Endothelial cell of umbilical vein (primary cell): ENCODE data around the gene WTAP. TPM values are rescaled to one million over a fixed set of nuclear protein-coding genes. Genes with fewer than 3 reads are reported as not detected.

Experiments used
- BruUV-seq: library from RNA; stranded (reverse); fragments of 400-500 nt; replicated peaks from 2 replicates; lab custom pipeline; 2021; lab: Mats Ljungman, UMichigan
- CTCF ChIA-PET: fragments of 300-600, 350-600 bp; sonication (Branson Sonifier 250); formaldehyde crosslinking; loops from one replicate; lab custom pipeline; 2021; ENCODE audit warnings: antibody characterized with exemption, inconsistent platforms; lab: Charles Lee
- POLR2A ChIA-PET: fragments of 300-600, 350-600 bp; sonication (Branson Sonifier 250); formaldehyde crosslinking; loops from one replicate; lab custom pipeline; 2021; ENCODE audit warnings: antibody characterized with exemption, inconsistent platforms; lab: Charles Lee
- DNase-seq: peaks from one replicate; pipeline ENCODE4 v3.0.0-alpha.2; 2011; ENCODE audit warnings: low read depth, low spot score
- FAIRE-seq: peaks from 2 replicates; lab custom pipeline; 2011; peaks lifted over from hg19 to GRCh38; lab: Jason Lieb, UNC
- H2AFZ ChIP-seq: 2 replicates; pipeline ENCODE4 v1.6.0; 2012; ENCODE audit warnings: low read depth, low read length, control low read depth, inconsistent platforms
- H3K27ac ChIP-seq: 2 replicates; pipeline ENCODE4 v1.5.1; 2011; ENCODE audit warnings: low read depth, mild to moderate bottlenecking, control low read depth, low read length, moderate library complexity; ENCODE audit not compliant: insufficient read depth
- H3K27me3 ChIP-seq, 2 experiments: 2 replicates each; pipeline versions ENCODE4 v1.6.0 to v1.6.1; 2011; ENCODE audit warnings: low read length in 2 of 2, mixed read lengths in 1 of 2; ENCODE audit not compliant: control insufficient read depth in 2 of 2, insufficient read depth in 2 of 2
- H3K36me3 ChIP-seq, 2 experiments: 2 replicates in 1 of 2; 3 replicates in 1 of 2; pipeline ENCODE4 v1.5.1; 2011; ENCODE audit warnings: low read length in 2 of 2, mild to moderate bottlenecking in 1 of 2, moderate library complexity in 1 of 2; ENCODE audit not compliant: control insufficient read depth in 2 of 2, insufficient read depth in 2 of 2; ENCODE audit errors: extremely low read depth in 1 of 2
- H3K4me1 ChIP-seq: 3 replicates; pipeline ENCODE4 v1.5.1; 2011; ENCODE audit warnings: mild to moderate bottlenecking, low read length; ENCODE audit not compliant: control insufficient read depth, insufficient read depth; ENCODE audit errors: extremely low read depth
- H3K4me2 ChIP-seq: 2 replicates; pipeline ENCODE4 v1.6.1; 2011; ENCODE audit warnings: low read length, control low read depth, mixed read lengths; ENCODE audit not compliant: insufficient read depth
- H3K4me3 ChIP-seq, 3 experiments: fragments of 200-600 bp in 1 of 3; sonication (generic), shearing (Covaris generic) in 1 of 3; replicated peaks in 1 of 3; 2 replicates each; pipeline ENCODE4 v1.5.1; 2011 to 2016; ENCODE audit warnings: control low read depth in 3 of 3, low read length in 3 of 3, mild to moderate bottlenecking in 2 of 3, inconsistent platforms in 1 of 3, low read depth in 1 of 3, moderate library complexity in 1 of 3; ENCODE audit not compliant: insufficient read depth in 1 of 3
- H3K79me2 ChIP-seq: 2 replicates; pipeline ENCODE4 v1.6.0; 2012; ENCODE audit warnings: low read length, inconsistent platforms; ENCODE audit not compliant: control insufficient read depth, insufficient read depth
- H3K9ac ChIP-seq: replicated peaks from 2 replicates; pipeline ENCODE3; 2011; ENCODE audit warnings: low read length, control low read depth; ENCODE audit not compliant: insufficient read depth; ENCODE audit errors: extremely low read depth
- H3K9me1 ChIP-seq: replicated peaks from 3 replicates; pipeline ENCODE4 v1.6.0; 2011; ENCODE audit warnings: mild to moderate bottlenecking, low read length; ENCODE audit not compliant: control insufficient read depth, insufficient read depth; ENCODE audit errors: extremely low read depth
- H3K9me3 ChIP-seq: replicated peaks from 2 replicates; pipeline ENCODE4 v1.5.1; 2012; ENCODE audit warnings: low read length, inconsistent platforms; ENCODE audit not compliant: control insufficient read depth, insufficient read depth
- H4K20me1 ChIP-seq: replicated peaks from 2 replicates; pipeline ENCODE3; 2011; ENCODE audit warnings: mild to moderate bottlenecking, low read length; ENCODE audit not compliant: control insufficient read depth, insufficient read depth; ENCODE audit errors: extremely low read depth
- CTCF ChIP-seq, 2 donors: IDR thresholded peaks; 1 replicate in 1 of 2; 2 replicates in 1 of 2; pipeline ENCODE4 v1.5.1; 2011; ENCODE audit warnings: low read length in 2 of 2, mild to moderate bottlenecking in 2 of 2, moderate library complexity in 2 of 2, control low read depth in 1 of 2, inconsistent platforms in 1 of 2, low read depth in 1 of 2; ENCODE audit not compliant: insufficient read depth in 1 of 2; ENCODE audit errors: extremely low read depth in 1 of 2
- EZH2 ChIP-seq: IDR thresholded peaks from 2 replicates; pipeline ENCODE4 v1.6.1; 2012; ENCODE audit warnings: borderline replicate concordance, low read depth, mild to moderate bottlenecking, moderate library complexity, low read length, inconsistent platforms; ENCODE audit not compliant: severe bottlenecking
- FOS ChIP-seq: IDR thresholded peaks from 2 replicates; pipeline ENCODE4 v1.6.1; 2011; ENCODE audit warnings: mild to moderate bottlenecking, low read length, moderate library complexity, borderline replicate concordance; ENCODE audit not compliant: insufficient read depth
- GATA2 ChIP-seq: IDR thresholded peaks from 2 replicates; pipeline ENCODE4 v1.7.0; 2011; ENCODE audit warnings: low read depth, mild to moderate bottlenecking, moderate library complexity, mixed read lengths, low read length; ENCODE audit not compliant: insufficient read length, insufficient read depth
- JUN ChIP-seq: IDR thresholded peaks from 2 replicates; pipeline ENCODE4 v1.6.1; 2011; ENCODE audit warnings: borderline replicate concordance, low read depth; ENCODE audit not compliant: insufficient read length, insufficient read depth
- MAX ChIP-seq: IDR thresholded peaks from 2 replicates; pipeline ENCODE4 v1.6.1; 2011; ENCODE audit not compliant: insufficient read depth, insufficient read length
- MYC ChIP-seq: IDR thresholded peaks from one replicate; pipeline ENCODE4 v1.6.1; 2011; ENCODE audit warnings: mild to moderate bottlenecking, low read depth, low read length
- POLR2A ChIP-seq: IDR thresholded peaks from 2 replicates; pipeline ENCODE4 v1.6.1; 2012; ENCODE audit warnings: low read depth, mild to moderate bottlenecking, control low read depth, low read length
- POLR2AphosphoS5 ChIP-seq: IDR thresholded peaks from 2 replicates; pipeline ENCODE4 v1.6.1; 2012; ENCODE audit warnings: low read depth, mild to moderate bottlenecking, control low read depth, low read length, moderate library complexity; ENCODE audit not compliant: insufficient read depth
- dilution Hi-C: fragments of 300-500 bp; cut with MboI; formaldehyde crosslinking; loops from one replicate; pipeline ENCODE4 v1.15.0; 2019; ENCODE audit warnings: low sequenced_read_pairs; ENCODE audit not compliant: extremely low pct_ligation_motif_present
- intact Hi-C: fragments of 100-400 bp; cut with micrococcal nuclease; formaldehyde crosslinking; loops from one replicate; pipeline ENCODE4 v1.10.0; 2022
- polyA plus RNA-seq, 4 experiments: library from polyadenylated mRNA; depleted of rRNA in 3 of 4; stranded (reverse) in 3 of 4; unstranded in 1 of 4; fragments of >200 nt; gene quantifications; 2 replicates each; pipeline versions ENCODE4 v1.2.1 to v1.2.3, GENCODE V29; 2011 to 2012; ENCODE audit warnings: missing spikeins in 1 of 4
- total RNA-seq: library from RNA; stranded (reverse); gene quantifications from 2 replicates; pipeline ENCODE4 v1.2.3, GENCODE V29; 2021

WTAP gene
- total and polyA plus RNA-seq, 2 donors (not counting 3 experiments of a cell fraction or from before 2014, with no cell fraction given): 21.7 to 81.6 TPM

- H4K20me1 ChIP-seq: no peaks in the 10 kb centered on the region
- no peak overlapping the region for H2AFZ ChIP-seq
- no peak for TF ChIP-seq MAX
- TF ChIP-seq CTCF (IDR thresholded peaks at IDR 0.05; ENCODE audit: extremely low read depth in 1 of 2, insufficient read depth in 1 of 2, low read depth in 1 of 2, low read length in 2 of 2): no peak
- no peak for TF ChIP-seq POLR2A
- no peak for TF ChIP-seq MYC
- TF ChIP-seq JUN: no peak
- no peak for TF ChIP-seq GATA2
- no peak for TF ChIP-seq FOS
- no peak for TF ChIP-seq POLR2AphosphoS5
- no peak for TF ChIP-seq EZH2
- POLR2A ChIA-PET: no interaction called here
- no peaks in the 10 kb centered on the region for H3K4me1 ChIP-seq
- dilution Hi-C loops: no loop called here
- FAIRE-seq (no peak), DNase-seq (no peak)
- peaks cover 23 to 27% of the 10 kb centered on the region in 2 experiments for H3K36me3 ChIP-seq
- H3K4me2 ChIP-seq: no peak overlapping the region
- intact Hi-C loops: no loop called here
- no peak overlapping the region for H3K27ac ChIP-seq
- H3K9ac ChIP-seq: no peak overlapping the region
- CTCF ChIA-PET: interaction anchor here (0.7 to 0.9 kb wide), 2 partner anchors 11 to 190 kb away, joined by 4 read pairs; no protein-coding TSS in a partner anchor
- H3K79me2 ChIP-seq: peaks cover 11% of the 10 kb centered on the region
- H3K4me3 ChIP-seq: no peak overlapping the region
- H3K9me1 ChIP-seq: no peaks in the 10 kb centered on the region
- no peaks in the 10 kb centered on the region for H3K9me3 ChIP-seq
- no peaks in the 10 kb centered on the region for H3K27me3 ChIP-seq
- no TSS peak for BruUV-seq
Measured at GRCh38 chr6:159777240-159777904, 50.1 kb downstream of the WTAP start.
